HFFc6 (cell line): ENCODE data around the gene PNLIPRP3. TPM values are rescaled to one million over a fixed set of nuclear protein-coding genes. Genes with fewer than 3 reads are reported as not detected.

Experiments
- DNase-seq: peaks from one replicate; pipeline ENCODE4 v3.0.0-alpha.2; 2018
- H3K27ac Mint-ChIP-seq: 2 replicates; pipeline ENCODE4 v1.8.0; 2020; ENCODE audit warnings: mild to moderate bottlenecking, mixed read lengths
- H3K27me3 Mint-ChIP-seq: 2 replicates; pipeline ENCODE4 v1.8.0; 2021; ENCODE audit warnings: mild to moderate bottlenecking, moderate library complexity, mixed read lengths; ENCODE audit not compliant: insufficient read depth
- H3K36me3 Mint-ChIP-seq: 2 replicates; pipeline ENCODE4 v1.8.0; 2021; ENCODE audit warnings: low read depth, mixed read lengths
- H3K4me1 Mint-ChIP-seq: 2 replicates; pipeline ENCODE4 v1.8.0; 2020; ENCODE audit warnings: low read depth, mixed read lengths
- H3K4me3 Mint-ChIP-seq: 2 replicates; pipeline ENCODE4 v1.8.0; 2020; ENCODE audit warnings: mild to moderate bottlenecking, moderate library complexity, mixed read lengths
- H3K9me3 Mint-ChIP-seq: 2 replicates; pipeline ENCODE4 v1.8.0; 2020; ENCODE audit warnings: mild to moderate bottlenecking, mixed read lengths
- total RNA-seq, 6 experiments: library from RNA; stranded (reverse); fragmentation: NEBNext Ultra II Directional; extraction: Animal tissue kit (Norgen Biotek cat#: 25700); gene quantifications; 2 replicates in 1 of 6; 3 replicates in 5 of 6; pipeline ENCODE4 v1.2.3, GENCODE V29; 2021
- TF ChIP-seq, protein P1 (sequence below): fragments of 200-600 bp; sonication (generic); IDR thresholded peaks from 2 replicates; pipeline ENCODE4 v1.5.0; 2021; ENCODE audit warnings: antibody characterized with exemption, mild to moderate bottlenecking

Gene PNLIPRP3
- total RNA-seq, 6 experiments from 2014 or later = not detected

DNA sequence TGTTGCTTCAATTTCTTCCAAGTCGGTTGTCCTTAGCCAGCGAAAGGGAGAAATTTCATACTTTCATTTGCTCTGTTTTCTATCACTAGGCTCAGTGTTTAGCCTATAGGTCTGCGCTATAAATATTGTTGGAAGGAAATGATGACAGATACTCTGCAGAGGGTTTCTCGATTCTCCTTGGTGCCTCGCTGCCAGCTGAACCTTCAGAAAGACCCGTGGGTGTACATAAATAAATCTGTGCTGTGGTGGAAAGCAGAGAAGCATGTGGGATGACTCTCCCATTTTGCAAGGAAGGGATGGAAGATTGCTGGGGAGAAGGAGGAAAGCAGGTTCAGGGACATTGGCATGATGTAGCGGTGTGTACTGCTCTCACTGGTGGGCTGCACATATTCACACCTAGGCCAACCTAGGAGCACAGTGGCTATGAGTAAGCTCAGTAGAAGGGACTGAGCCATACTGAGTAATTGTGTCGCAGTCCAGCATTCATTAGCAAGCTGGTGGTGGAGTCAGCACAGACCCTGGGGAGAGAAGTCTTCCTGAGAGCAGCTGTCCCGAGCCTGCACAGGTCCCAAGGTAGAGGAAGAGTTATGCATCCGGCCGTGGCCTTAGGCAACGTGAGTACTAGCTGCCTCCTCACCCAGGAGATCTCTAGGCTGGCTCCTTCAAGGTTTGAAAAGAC is 50.5 kb downstream of the PNLIPRP3 start:
- H3K4me3 Mint-ChIP-seq = no peak overlapping the region
- H3K36me3 Mint-ChIP-seq = no peaks in the 10 kb centered on the region
- no peak for DNase-seq
- H3K27me3 Mint-ChIP-seq = peaks cover 5% of the 10 kb centered on the region; the same call in 1 of the 2 replicates
- H3K9me3 Mint-ChIP-seq = peaks cover 17% of the 10 kb centered on the region
- TF ChIP-seq, protein P1, sequence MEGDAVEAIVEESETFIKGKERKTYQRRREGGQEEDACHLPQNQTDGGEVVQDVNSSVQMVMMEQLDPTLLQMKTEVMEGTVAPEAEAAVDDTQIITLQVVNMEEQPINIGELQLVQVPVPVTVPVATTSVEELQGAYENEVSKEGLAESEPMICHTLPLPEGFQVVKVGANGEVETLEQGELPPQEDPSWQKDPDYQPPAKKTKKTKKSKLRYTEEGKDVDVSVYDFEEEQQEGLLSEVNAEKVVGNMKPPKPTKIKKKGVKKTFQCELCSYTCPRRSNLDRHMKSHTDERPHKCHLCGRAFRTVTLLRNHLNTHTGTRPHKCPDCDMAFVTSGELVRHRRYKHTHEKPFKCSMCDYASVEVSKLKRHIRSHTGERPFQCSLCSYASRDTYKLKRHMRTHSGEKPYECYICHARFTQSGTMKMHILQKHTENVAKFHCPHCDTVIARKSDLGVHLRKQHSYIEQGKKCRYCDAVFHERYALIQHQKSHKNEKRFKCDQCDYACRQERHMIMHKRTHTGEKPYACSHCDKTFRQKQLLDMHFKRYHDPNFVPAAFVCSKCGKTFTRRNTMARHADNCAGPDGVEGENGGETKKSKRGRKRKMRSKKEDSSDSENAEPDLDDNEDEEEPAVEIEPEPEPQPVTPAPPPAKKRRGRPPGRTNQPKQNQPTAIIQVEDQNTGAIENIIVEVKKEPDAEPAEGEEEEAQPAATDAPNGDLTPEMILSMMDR = no peak
- no peaks in the 10 kb centered on the region for H3K4me1 Mint-ChIP-seq
- H3K27ac Mint-ChIP-seq = no peak overlapping the region

DNA sequence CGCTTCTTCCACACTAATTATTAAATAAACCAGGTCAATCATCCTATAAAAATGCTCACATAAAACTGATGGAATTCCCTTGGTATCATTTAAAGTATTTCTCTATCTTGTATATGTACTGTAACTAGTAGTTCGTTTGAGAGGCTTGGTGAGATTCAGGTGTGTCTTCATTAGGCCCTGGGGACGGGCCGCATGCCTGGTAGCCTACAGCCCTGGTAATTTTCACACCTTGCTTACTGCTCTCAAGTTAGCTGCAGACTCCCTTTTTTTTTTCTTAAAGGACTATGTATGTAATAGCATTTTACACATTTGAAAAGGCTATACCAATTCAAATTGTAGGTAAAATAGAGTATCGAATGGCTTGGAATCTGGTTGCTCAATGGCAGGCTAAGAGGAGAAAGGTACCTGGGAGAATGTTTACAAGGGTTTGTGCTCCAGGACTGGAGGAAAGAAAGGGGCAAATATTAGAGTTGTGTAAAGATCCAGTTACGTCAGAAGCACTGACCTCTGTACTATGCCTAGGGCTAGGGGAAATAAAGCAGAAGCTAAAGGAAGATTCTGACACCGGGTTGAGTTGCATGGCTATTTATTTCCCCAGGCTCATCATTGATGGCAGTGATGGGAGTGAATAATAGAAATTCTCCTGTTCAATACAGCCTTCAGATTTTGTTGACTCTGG is 59.3 kb downstream of the PNLIPRP3 start:
- Mint-ChIP-seq H3K36me3 (no peaks in the 10 kb centered on the region), H3K27ac (no peak overlapping the region), H3K27me3 (peaks cover 2% of the 10 kb centered on the region), H3K4me1 (no peaks in the 10 kb centered on the region), H3K4me3 (no peak overlapping the region), H3K9me3 (peaks cover 5% of the 10 kb centered on the region; the same call in 1 of the 2 replicates)
- TF ChIP-seq, protein P1 = no peak
- DNase-seq = no peak

DNA sequence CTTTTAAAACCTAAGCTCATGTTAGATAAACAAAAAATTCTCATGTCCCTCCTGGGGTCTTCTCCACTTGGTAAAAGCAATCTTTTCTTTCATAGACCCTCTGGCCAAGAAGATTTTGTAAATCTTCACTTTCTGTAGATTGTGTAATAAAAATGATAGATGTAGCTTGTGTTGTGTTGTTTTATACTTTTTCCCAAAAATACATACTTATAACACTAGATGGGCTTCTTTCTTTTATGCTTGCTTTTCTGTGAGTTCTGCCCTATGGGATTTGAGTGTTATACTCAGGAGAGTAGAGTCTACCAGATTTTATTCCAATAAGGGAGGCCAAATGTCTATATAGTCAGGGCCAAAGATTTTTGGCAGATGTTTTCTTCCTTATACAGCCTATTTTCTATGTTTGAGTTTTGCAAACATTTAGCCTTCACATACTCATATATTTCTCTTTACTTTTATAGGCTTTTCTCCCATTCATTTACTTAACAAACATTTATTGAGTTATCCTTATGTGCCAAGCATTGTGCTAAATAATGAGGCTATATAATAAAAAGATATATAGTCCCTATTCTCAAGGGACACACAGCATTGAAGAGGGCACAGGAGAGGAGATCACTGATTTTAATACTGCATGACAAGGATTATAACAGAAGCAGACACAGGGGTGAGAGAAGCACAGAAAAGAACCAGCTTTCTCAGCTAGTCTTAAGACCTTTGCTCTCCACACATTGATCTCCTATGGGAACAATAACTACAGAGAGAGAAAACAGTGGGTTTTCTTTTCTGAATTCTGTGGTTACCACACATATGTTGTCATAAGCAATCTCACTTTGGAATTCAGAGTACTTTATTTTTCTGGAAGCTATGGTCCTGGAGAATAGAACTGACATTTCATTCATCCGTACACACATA is 60.1 kb downstream of the PNLIPRP3 start:
- no peak for DNase-seq
- TF ChIP-seq, protein P1 = no peak
- no peaks in the 10 kb centered on the region for H3K9me3 Mint-ChIP-seq
- H3K27ac Mint-ChIP-seq = no peak overlapping the region
- no peaks in the 10 kb centered on the region for H3K36me3 Mint-ChIP-seq
- peaks cover 2% of the 10 kb centered on the region for H3K27me3 Mint-ChIP-seq
- H3K4me3 Mint-ChIP-seq = no peak overlapping the region
- H3K4me1 Mint-ChIP-seq = no peaks in the 10 kb centered on the region

DNA sequence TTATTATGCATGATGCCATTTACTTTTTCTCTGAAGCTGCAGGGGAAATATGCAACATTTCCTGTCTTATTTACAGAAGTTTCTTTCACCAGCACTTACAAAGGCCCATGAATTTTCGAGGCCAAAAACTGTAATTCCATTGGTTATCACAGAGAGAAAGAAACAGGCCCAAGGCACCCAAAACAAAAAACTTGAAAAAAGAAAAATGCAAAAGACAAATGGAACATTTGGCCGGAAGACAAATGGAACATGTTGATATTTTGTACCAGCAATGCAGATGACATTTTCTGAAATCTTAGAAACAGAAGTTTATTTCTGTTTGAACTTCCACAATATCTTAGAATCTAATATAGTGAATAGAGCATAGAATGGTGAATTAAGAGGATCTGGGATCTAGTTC is 61.8 kb downstream of the PNLIPRP3 start:
- no peak for DNase-seq
- Mint-ChIP-seq H3K27me3 (no peaks in the 10 kb centered on the region; the same call in 1 of the 2 replicates), H3K4me3 (no peak overlapping the region), H3K27ac (no peak overlapping the region), H3K4me1 (no peaks in the 10 kb centered on the region), H3K9me3 (no peaks in the 10 kb centered on the region), H3K36me3 (no peaks in the 10 kb centered on the region)
- TF ChIP-seq, protein P1 = no peak

DNA sequence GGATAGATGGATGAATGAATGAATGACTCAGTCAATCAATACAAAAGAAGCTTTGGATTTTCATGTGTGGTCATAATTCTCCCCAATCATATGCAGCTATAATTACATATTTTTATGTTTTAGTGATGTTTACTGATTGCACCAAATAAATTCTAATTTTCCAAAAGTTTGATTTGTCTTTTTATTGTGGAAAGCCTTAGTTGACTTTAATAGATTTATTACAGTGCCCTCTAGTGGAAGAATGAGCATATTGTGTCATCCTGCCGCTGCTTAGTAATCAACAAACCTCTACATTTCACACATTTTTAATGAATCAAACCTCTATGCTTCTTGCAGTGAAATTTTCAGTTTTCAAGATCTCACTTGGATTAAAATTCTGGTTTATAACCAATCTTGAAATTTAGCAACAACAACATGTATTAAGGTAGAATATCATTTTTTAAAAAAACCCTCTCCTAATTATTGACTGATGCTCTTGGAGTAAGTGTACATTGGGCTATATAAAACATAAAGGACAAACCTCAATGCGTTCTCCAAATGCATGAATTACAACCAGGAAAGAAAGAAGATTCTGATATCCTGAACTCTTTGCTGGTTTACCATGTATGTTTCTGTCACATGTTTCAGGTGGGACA is 62.5 kb downstream of the PNLIPRP3 start:
- peak; percentile 6 for DNase-seq
- H3K27ac Mint-ChIP-seq = no peak overlapping the region
- TF ChIP-seq, protein P1 = peak; percentile 87
- no peaks in the 10 kb centered on the region for H3K9me3 Mint-ChIP-seq
- H3K36me3 Mint-ChIP-seq = no peaks in the 10 kb centered on the region
- H3K27me3 Mint-ChIP-seq = no peaks in the 10 kb centered on the region; the same call in 1 of the 2 replicates
- no peaks in the 10 kb centered on the region for H3K4me1 Mint-ChIP-seq
- H3K4me3 Mint-ChIP-seq = no peak overlapping the region
